ENCODE measurements around the gene ACAP1. TPM values are rescaled to one million over a fixed set of nuclear protein-coding genes. Genes with fewer than 3 reads are reported as not detected.

The ACAP1 gene
- total RNA-seq, 1 donor from 2014 or later = 6.8 TPM

DNA sequence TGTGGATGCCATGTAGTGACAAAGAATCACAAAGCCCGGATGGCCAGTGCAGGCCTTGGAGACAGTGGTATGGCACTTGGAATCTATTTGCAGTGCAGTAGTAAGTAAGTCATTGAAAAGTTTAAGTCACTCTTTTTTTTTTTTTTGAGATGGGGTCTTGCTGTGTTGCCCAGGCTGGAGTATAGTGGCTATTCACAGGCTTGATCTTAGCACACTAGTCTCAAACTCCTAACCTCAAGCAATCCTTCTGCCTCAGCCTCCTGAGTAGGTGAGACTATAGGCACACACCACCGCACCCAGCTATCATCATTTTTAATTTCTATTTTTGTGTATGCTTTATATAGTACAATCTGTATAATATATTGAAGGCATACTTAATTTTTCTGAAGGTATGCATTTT lies 62.3 kb downstream of the ACAP1 start:
- Mint-ChIP-seq H3K27me3 (ENCODE audit: low read depth) (no peaks in the 10 kb centered on the region), H3K36me3 (ENCODE audit: low read depth) (no peaks in the 10 kb centered on the region), H3K9me3 (ENCODE audit: low read depth) (no peaks in the 10 kb centered on the region), H3K4me3 (ENCODE audit: unreplicated experiment) (no peak overlapping the region), H3K4me1 (ENCODE audit: low read depth) (peaks cover 24% of the 10 kb centered on the region), H3K27ac (ENCODE audit: unreplicated experiment) (no peak overlapping the region)
- TF ChIP-seq CTCF (IDR thresholded peaks at IDR 0.05) = no peak
- no peak for DNase-seq (ENCODE audit: low spot score)

Other genes starting within 250 kb of the ACAP1 start
- gene ASGR2, start 221.7 kb upstream of the ACAP1 start, total RNA-seq = not detected in 3 replicates
- 0.46 to 1.9 TPM (median 0.97 TPM) in 3 replicates for gene ASGR1, start 157.2 kb upstream of the ACAP1 start, total RNA-seq
- 28.3 to 34.4 TPM (median 31.3 TPM) in 3 replicates for gene DLG4, start 116.7 kb upstream of the ACAP1 start, total RNA-seq
- gene ACADVL, start 116.6 kb upstream of the ACAP1 start, total RNA-seq = 427 to 584 TPM (median 454 TPM) in 3 replicates
- 58.8 to 65.2 TPM (median 59.5 TPM) in 3 replicates for gene DVL2, start 102.0 kb upstream of the ACAP1 start, total RNA-seq
- 49.5 to 57.8 TPM (median 53.1 TPM) in 3 replicates for gene PHF23, start 97.1 kb upstream of the ACAP1 start, total RNA-seq
- 449 to 459 TPM (median 455 TPM) in 3 replicates for gene GABARAP, start 94.1 kb upstream of the ACAP1 start, total RNA-seq
- 105 to 118 TPM (median 111 TPM) in 3 replicates for gene CTDNEP1, start 84.8 kb upstream of the ACAP1 start, total RNA-seq
- gene ELP5, start 84.3 kb upstream of the ACAP1 start, total RNA-seq = 24.9 to 32.7 TPM (median 25.8 TPM) in 3 replicates
- 0.42 to 0.54 TPM (median 0.46 TPM) in 3 replicates for gene CLDN7, start 74.1 kb upstream of the ACAP1 start, total RNA-seq
- gene SLC2A4, start 54.8 kb upstream of the ACAP1 start, total RNA-seq = 0.15 to 0.38 TPM (median 0.30 TPM) in 3 replicates
- gene YBX2, start 41.9 kb upstream of the ACAP1 start, total RNA-seq = 0.56 to 0.57 TPM in 2 of 3 replicates, not detected in the other
- gene EIF5A, start 28.9 kb upstream of the ACAP1 start, total RNA-seq = 364 to 494 TPM (median 376 TPM) in 3 replicates
- 43.9 to 64.9 TPM (median 55.3 TPM) in 3 replicates for gene GPS2, start 21.2 kb upstream of the ACAP1 start, total RNA-seq
- 28.0 to 43.3 TPM (median 32.4 TPM) in 3 replicates for gene NEURL4, start 7.2 kb upstream of the ACAP1 start, total RNA-seq
- 16.6 to 23.3 TPM (median 23.0 TPM) in 3 replicates for gene KCTD11, start 15.6 kb downstream of the ACAP1 start, total RNA-seq
- gene TMEM95, start 18.6 kb downstream of the ACAP1 start, total RNA-seq = not detected in 3 replicates
- 0.22 to 0.72 TPM in 2 of 3 replicates, not detected in the other for gene TNK1, start 44.6 kb downstream of the ACAP1 start, total RNA-seq
- 79.8 to 82.6 TPM (median 81.5 TPM) in 3 replicates for gene PLSCR3, start 58.0 kb downstream of the ACAP1 start, total RNA-seq
- 32.8 to 42.8 TPM (median 34.3 TPM) in 3 replicates for gene TMEM256, start 67.6 kb downstream of the ACAP1 start, total RNA-seq
- 45.2 to 49.8 TPM (median 46.7 TPM) in 3 replicates for gene NLGN2, start 71.3 kb downstream of the ACAP1 start, total RNA-seq
- gene SPEM1, start 83.8 kb downstream of the ACAP1 start, total RNA-seq = not detected in 3 replicates
- gene SPEM2, start 89.1 kb downstream of the ACAP1 start, total RNA-seq = not detected in 3 replicates
- not detected in 3 replicates for gene SPEM3, start 92.3 kb downstream of the ACAP1 start, total RNA-seq
- 6.9 to 9.1 TPM (median 7.7 TPM) in 3 replicates for gene TMEM102, start 98.9 kb downstream of the ACAP1 start, total RNA-seq
- gene FGF11, start 103.0 kb downstream of the ACAP1 start, total RNA-seq = 5.0 to 6.0 TPM (median 5.1 TPM) in 3 replicates
- 12.2 to 14.0 TPM (median 12.6 TPM) in 3 replicates for gene CHRNB1, start 108.5 kb downstream of the ACAP1 start, total RNA-seq
- gene ZBTB4, start 143.1 kb downstream of the ACAP1 start, total RNA-seq = 50.9 to 51.9 TPM (median 51.0 TPM) in 3 replicates
- gene SLC35G6, start 144.9 kb downstream of the ACAP1 start, total RNA-seq = not detected in 3 replicates
- 113 to 121 TPM (median 115 TPM) in 3 replicates for gene POLR2A, start 147.8 kb downstream of the ACAP1 start, total RNA-seq
- gene TNFSF12, start 212.5 kb downstream of the ACAP1 start, total RNA-seq = 12.1 to 23.3 TPM (median 23.0 TPM) in 3 replicates
- 0.48 to 1.9 TPM (median 1.7 TPM) in 3 replicates for gene TNFSF13, start 222.2 kb downstream of the ACAP1 start, total RNA-seq
- 45.3 to 57.8 TPM (median 49.4 TPM) in 3 replicates for gene SENP3, start 225.4 kb downstream of the ACAP1 start, total RNA-seq
- gene CD68, start 243.1 kb downstream of the ACAP1 start, total RNA-seq = 1.2 to 3.3 TPM (median 2.6 TPM) in 3 replicates
- gene MPDU1, start 247.3 kb downstream of the ACAP1 start, total RNA-seq = 33.1 to 47.8 TPM (median 35.9 TPM) in 3 replicates